ENCODE results near the gene PPARD. TPM values are rescaled to one million over a fixed set of nuclear protein-coding genes. Genes with fewer than 3 reads are reported as not detected.

PPARD gene
- total RNA-seq, 1 donor from 2014 or later = 30.2 TPM

- H3K4me3 ChIP-seq = no peak overlapping the region
- no peak for ATAC-seq
- TF ChIP-seq CTCF (IDR thresholded peaks at IDR 0.05) = no peak
- peaks cover 39% of the 10 kb centered on the region for H3K4me1 ChIP-seq
- no peaks in the 10 kb centered on the region for H3K27me3 ChIP-seq (ENCODE audit: low read depth)
- H3K9me3 ChIP-seq = no peaks in the 10 kb centered on the region
- intact Hi-C loops (cut with DNase I) = no loop called here
- no peaks in the 10 kb centered on the region for H3K36me3 ChIP-seq
- DNase-seq = no peak
- H3K27ac ChIP-seq = no peak overlapping the region
Measured at GRCh38 chr6:35367646-35368037, 25.3 kb downstream of the PPARD start.

GRCh38 chr6:35368038-35368887 lies 25.9 kb downstream of the PPARD start:
- DNase-seq (no peak), ATAC-seq (no peak)
- no peaks in the 10 kb centered on the region for H3K36me3 ChIP-seq
- H3K27ac ChIP-seq = no peak overlapping the region
- intact Hi-C loops (cut with DNase I) = no loop called here
- H3K4me1 ChIP-seq = peaks cover 39% of the 10 kb centered on the region
- TF ChIP-seq CTCF (IDR thresholded peaks at IDR 0.05) = no peak
- no peak overlapping the region for H3K4me3 ChIP-seq
- H3K27me3 ChIP-seq (ENCODE audit: low read depth) = no peaks in the 10 kb centered on the region
- no peaks in the 10 kb centered on the region for H3K9me3 ChIP-seq

GRCh38 chr6:35370124-35370741 lies 27.9 kb downstream of the PPARD start:
- peak; percentile 89 to 92 for ATAC-seq
- Histone ChIP-seq H3K4me3 (no peak overlapping the region), H3K9me3 (no peaks in the 10 kb centered on the region), H3K27me3 (ENCODE audit: low read depth) (no peaks in the 10 kb centered on the region), H3K27ac (peak overlapping the region; percentile 58), H3K4me1 (peaks cover 39% of the 10 kb centered on the region), H3K36me3 (no peaks in the 10 kb centered on the region)
- intact Hi-C loops (cut with DNase I) = no loop called here
- no peak for TF ChIP-seq CTCF (IDR thresholded peaks at IDR 0.05)
- peak; percentile 80 for DNase-seq

GRCh38 chr6:35370785-35371493 lies 28.6 kb downstream of the PPARD start:
- intact Hi-C loops (cut with DNase I) = no loop called here
- no peak overlapping the region for H3K4me3 ChIP-seq
- H3K27ac ChIP-seq = peak overlapping the region; percentile 58
- TF ChIP-seq CTCF (IDR thresholded peaks at IDR 0.05) = no peak
- DNase-seq (peak; percentile 55), ATAC-seq (peak; percentile 72 to 77)
- H3K27me3 ChIP-seq (ENCODE audit: low read depth) = no peaks in the 10 kb centered on the region
- peaks cover 39% of the 10 kb centered on the region for H3K4me1 ChIP-seq
- no peaks in the 10 kb centered on the region for H3K9me3 ChIP-seq
- no peaks in the 10 kb centered on the region for H3K36me3 ChIP-seq

- no peak for ATAC-seq
- Histone ChIP-seq H3K36me3 (no peaks in the 10 kb centered on the region), H3K9me3 (no peaks in the 10 kb centered on the region), H3K4me3 (no peak overlapping the region), H3K27ac (no peak overlapping the region), H3K4me1 (peaks cover 42% of the 10 kb centered on the region), H3K27me3 (ENCODE audit: low read depth) (no peaks in the 10 kb centered on the region)
- DNase-seq = no peak
- TF ChIP-seq CTCF (IDR thresholded peaks at IDR 0.05) = no peak
- intact Hi-C loops (cut with DNase I) = no loop called here
Measured at GRCh38 chr6:35371494-35372262, 29.3 kb downstream of the PPARD start.

Measured in lower lobe of right lung (tissue), 2 donors.